Bronchial epithelial cell (primary cell): Measurements from ENCODE around the gene RP9. TPM values are rescaled to one million over a fixed set of nuclear protein-coding genes. Genes with fewer than 3 reads are reported as not detected.

Experiments
- DNase-seq: peaks from one replicate; pipeline ENCODE4 v3.0.0-alpha.2; 2010; ENCODE audit warnings: low read depth
- FAIRE-seq: peaks from 2 replicates; lab custom pipeline; 2011; peaks lifted over from hg19 to GRCh38; lab: Jason Lieb, UNC
- H3K27me3 ChIP-seq: 2 replicates; pipeline ENCODE4 v1.5.1; 2011; ENCODE audit warnings: low read length; ENCODE audit not compliant: control insufficient read depth, insufficient read depth
- H3K36me3 ChIP-seq: 2 replicates; pipeline ENCODE4 v1.5.1; 2011; ENCODE audit warnings: low read length; ENCODE audit not compliant: control insufficient read depth, insufficient read depth
- H3K4me3 ChIP-seq: 2 replicates; pipeline ENCODE4 v1.5.1; 2011; ENCODE audit warnings: mild to moderate bottlenecking, low read depth, low read length, control low read depth
- CTCF ChIP-seq: IDR thresholded peaks from 2 replicates; pipeline ENCODE4 v1.5.1; 2011; ENCODE audit warnings: mild to moderate bottlenecking, moderate library complexity, low read length, control low read depth, inconsistent platforms; ENCODE audit not compliant: insufficient read depth, severe bottlenecking
- total RNA-seq: library from RNA; depleted of rRNA; stranded (reverse); fragments of >200 nt; gene quantifications from 2 replicates; pipeline ENCODE4 v1.2.1, GENCODE V29; 2014

The RP9 gene
- total RNA-seq, 1 donor from 2014 or later, result 12.1 TPM

- no peak overlapping the region for H3K4me3 ChIP-seq
- no peak for TF ChIP-seq CTCF
- H3K36me3 ChIP-seq, result no peaks in the 10 kb centered on the region
- FAIRE-seq (no peak), DNase-seq (no peak)
- no peaks in the 10 kb centered on the region for H3K27me3 ChIP-seq
Observed at GRCh38 chr7:33152087-33152486, 42.9 kb upstream of the RP9 start.

- no peak for DNase-seq
- Histone ChIP-seq H3K36me3 (no peaks in the 10 kb centered on the region), H3K27me3 (no peaks in the 10 kb centered on the region), H3K4me3 (no peak overlapping the region)
- no peak for TF ChIP-seq CTCF
- FAIRE-seq, result no peak
Observed at GRCh38 chr7:33145156-33145555, 36.0 kb upstream of the RP9 start.

- FAIRE-seq (no peak), DNase-seq (no peak)
- Histone ChIP-seq H3K4me3 (no peak overlapping the region), H3K36me3 (no peaks in the 10 kb centered on the region), H3K27me3 (no peaks in the 10 kb centered on the region)
- no peak for TF ChIP-seq CTCF
Observed at GRCh38 chr7:33143996-33144718, 35.0 kb upstream of the RP9 start.

GRCh38 chr7:33142585-33142984 lies 33.4 kb upstream of the RP9 start:
- H3K4me3 ChIP-seq, result no peak overlapping the region
- no peaks in the 10 kb centered on the region for H3K36me3 ChIP-seq
- DNase-seq (no peak), FAIRE-seq (no peak)
- H3K27me3 ChIP-seq, result no peaks in the 10 kb centered on the region
- no peak for TF ChIP-seq CTCF

GRCh38 chr7:33137103-33137502 lies 27.9 kb upstream of the RP9 start:
- DNase-seq (no peak), FAIRE-seq (no peak)
- Histone ChIP-seq H3K36me3 (no peaks in the 10 kb centered on the region), H3K27me3 (no peaks in the 10 kb centered on the region), H3K4me3 (no peak overlapping the region)
- no peak for TF ChIP-seq CTCF

GRCh38 chr7:33130184-33130583 lies 21.0 kb upstream of the RP9 start:
- no peak overlapping the region for H3K4me3 ChIP-seq
- no peak for DNase-seq
- H3K27me3 ChIP-seq, result no peaks in the 10 kb centered on the region
- no peak for FAIRE-seq
- no peak for TF ChIP-seq CTCF
- H3K36me3 ChIP-seq, result no peaks in the 10 kb centered on the region
